Fibroblast of skin of left biceps (primary cell): ENCODE measurements around the gene MIB2.
"Not testable (repeated sequence)": the region's sequence is repeated elsewhere in the genome, so short reads cannot be mapped to it uniquely, and the experiment has no call there.

Experiments
- DNase-seq, 2 experiments: peaks; one replicate each; pipeline ENCODE4 v3.0.0-alpha.2; 2013; ENCODE audit warnings: low read depth in 2 of 2

MIB2 gene

DNA sequence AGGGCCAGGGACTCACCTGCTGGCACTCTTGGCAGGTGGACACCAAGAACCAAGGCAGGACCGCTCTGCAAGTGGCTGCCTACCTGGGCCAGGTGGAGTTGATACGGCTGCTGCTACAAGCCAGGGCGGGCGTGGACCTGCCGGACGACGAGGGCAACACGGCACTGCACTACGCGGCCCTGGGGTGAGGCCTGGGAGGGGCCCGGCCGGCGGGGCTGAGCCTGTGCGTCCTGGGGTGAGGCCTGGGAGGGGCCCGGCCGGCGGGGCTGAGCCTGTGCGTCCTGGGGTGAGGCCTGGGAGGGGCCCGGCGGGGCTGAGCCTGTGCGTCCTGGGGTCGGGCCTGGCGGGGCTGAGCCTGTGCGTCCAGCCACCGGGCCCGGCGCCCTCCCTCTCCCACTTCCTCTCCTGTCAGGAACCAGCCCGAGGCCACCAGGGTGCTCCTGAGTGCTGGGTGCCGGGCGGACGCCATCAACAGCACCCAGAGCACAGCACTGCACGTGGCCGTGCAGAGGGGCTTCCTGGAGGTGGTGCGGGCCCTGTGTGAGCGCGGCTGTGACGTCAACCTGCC is 12.0 kb downstream of the MIB2 start:
- no peak for DNase-seq

DNA sequence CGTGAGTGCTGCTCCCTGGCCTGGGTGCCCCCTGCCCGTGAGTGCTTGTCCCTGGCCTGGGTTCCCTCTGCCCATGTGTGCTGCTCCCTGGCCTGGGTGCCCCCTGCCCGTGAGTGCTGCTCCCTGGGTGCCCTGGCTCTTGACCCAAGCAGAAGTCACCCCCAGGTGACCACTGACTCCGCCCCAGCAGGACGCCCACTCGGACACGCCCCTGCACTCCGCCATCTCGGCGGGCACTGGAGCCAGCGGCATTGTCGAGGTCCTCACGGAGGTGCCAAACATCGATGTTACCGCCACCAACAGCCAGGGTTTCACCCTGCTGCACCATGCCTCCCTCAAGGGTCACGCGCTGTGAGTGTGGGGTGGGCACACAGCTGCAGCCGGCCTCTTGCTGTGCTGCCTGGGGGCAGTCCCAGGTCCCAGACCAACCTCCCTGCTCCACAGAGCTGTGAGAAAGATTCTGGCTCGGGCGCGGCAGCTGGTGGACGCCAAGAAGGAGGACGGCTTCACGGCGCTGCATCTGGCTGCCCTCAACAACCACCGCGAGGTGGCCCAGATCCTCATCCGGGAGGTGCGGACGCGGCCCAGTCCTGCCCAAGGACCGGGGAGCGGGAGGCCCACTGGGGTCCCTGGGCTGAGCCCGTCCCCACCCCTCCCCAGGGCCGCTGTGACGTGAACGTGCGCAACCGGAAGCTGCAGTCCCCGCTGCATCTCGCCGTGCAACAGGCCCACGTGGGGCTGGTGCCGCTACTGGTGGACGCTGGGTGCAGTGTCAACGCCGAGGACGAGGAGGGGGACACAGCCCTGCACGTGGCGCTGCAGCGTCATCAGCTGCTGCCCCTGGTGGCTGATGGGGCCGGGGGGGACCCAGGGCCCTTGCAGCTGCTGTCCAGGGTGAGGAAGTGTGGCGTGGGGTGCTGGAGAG is 12.8 kb downstream of the MIB2 start:
- no peak for DNase-seq

DNA sequence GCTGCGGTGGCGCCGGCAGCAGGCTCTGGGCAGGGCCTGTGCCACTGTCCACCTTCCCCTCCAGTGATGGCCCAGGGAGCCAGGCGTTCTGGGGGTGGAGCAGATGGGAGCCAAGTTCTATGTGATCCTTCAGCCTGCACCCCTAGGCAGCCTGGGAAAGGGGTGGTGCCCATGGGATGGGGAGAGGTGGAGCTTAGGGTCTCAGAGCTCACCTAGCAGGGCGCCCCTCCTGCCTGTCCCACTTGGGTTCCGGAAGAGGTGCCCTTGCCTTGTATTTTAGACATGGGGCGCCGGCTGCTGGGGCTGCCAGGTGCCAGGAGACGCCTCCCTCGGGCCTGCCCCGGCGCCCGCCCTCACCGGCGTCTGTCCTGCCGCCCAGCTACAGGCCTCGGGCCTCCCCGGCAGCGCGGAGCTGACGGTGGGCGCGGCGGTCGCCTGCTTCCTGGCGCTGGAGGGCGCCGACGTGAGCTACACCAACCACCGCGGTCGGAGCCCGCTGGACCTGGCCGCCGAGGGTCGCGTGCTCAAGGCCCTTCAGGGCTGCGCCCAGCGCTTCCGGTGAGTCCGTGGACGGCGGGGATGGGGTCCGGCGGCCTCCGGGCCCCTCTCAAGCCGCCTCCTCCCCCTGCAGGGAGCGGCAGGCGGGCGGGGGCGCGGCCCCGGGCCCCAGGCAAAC is 13.6 kb downstream of the MIB2 start:
- DNase-seq = no peak

DNA sequence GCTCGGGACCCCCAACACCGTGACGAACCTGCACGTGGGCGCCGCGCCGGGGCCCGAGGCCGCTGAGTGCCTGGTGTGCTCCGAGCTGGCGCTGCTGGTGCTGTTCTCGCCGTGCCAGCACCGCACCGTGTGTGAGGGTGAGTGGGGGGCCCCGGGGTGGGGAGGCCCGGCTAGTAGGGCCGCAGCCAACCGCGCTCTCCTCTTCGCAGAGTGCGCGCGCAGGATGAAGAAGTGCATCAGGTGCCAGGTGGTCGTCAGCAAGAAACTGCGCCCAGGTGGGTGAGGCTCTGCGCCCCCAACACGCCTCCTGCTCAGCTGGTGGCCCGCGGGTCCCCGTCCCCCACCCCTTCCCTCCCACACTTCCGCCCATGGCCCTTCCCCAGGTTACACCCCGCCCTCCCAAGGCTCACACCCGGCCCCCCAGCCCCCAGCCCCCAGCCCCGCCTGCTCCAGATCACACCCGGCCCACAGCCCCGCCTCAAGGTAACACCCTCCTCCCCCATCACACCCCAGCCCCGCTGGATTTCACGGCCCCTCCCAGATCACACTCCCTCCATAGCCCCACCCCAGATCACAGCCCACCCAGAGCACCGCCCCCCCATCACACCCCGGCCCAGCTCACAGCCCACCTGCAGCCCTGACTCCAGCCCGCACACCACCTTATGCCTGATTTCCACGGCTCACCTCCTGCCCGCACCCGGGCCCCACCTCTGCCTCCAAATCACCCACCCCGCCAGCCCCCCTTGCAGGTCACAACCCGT is 14.3 kb downstream of the MIB2 start:
- no peak for DNase-seq

DNA sequence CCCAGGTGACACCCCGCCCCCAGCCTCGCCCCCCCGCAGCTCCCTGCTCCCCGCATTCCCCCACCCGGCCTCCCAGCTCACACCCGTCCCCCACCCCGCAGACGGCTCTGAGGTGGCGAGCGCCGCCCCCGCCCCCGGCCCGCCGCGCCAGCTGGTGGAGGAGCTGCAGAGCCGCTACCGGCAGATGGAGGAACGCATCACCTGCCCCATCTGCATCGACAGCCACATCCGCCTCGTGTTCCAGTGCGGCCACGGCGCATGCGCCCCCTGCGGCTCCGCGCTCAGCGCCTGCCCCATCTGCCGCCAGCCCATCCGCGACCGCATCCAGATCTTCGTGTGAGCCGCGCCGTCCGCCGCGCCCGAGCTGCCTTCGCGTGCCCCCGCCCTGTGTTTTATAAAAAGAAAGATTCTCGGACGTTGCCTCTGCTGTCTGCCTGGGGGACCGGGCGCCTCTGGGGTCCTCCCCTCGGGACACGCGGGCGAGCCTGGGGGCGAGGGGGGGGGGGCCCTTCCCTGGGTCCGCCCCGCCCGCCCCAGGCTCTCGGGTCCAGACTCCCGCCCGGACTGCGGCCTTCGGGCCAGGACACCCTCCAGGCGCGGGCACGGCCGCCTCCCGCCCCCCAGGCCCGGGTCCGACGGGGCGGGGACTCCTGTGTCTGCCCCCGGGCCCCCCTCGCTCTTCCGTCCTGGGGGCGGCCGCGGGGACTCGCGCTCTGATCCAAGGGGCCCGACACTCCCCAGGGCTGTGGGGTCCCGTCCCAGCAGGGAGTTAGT is 15.1 kb downstream of the MIB2 start:
- peak; percentile 30 to 43 for DNase-seq

DNA sequence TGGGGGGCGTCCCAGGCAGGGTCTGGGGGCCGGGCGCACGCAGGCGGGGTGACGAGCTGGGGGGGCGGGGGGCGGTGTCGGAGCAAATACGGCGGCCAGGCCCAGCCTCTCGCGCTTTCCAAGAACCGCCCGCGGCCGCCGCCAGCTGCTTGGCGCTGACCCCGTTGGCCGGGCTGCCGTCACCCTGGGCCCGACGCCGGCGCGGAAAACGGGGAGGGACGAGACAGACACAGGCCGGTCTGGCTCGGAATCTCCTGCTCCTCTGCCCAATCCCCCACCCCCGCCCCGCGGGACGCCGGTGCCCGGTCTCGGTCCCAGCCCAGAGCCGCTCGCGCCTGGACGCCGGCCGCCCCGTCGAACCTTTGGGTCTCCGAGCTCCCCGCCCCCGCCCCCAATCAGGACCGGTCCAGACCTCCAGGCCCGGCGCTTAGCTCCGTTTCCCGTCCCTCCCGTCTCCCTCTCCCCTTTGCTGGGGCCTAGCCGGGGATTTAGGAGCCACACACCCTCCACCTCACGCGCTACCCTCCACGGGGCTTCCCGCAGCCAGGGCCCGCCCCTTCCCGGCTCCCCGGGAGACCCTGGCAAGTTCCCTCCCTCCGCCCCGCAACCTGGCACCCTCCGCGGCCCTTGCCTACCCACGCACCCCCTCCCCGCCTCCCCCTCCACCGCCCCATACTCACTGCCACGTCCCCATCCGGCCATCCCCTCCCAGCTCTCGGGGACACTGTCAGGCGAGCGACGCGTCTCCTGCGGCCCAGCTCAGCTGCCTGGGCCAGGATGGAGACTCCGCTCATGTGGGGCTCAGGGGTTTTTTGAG is 15.9 kb downstream of the MIB2 start:
- DNase-seq = no peak

DNA sequence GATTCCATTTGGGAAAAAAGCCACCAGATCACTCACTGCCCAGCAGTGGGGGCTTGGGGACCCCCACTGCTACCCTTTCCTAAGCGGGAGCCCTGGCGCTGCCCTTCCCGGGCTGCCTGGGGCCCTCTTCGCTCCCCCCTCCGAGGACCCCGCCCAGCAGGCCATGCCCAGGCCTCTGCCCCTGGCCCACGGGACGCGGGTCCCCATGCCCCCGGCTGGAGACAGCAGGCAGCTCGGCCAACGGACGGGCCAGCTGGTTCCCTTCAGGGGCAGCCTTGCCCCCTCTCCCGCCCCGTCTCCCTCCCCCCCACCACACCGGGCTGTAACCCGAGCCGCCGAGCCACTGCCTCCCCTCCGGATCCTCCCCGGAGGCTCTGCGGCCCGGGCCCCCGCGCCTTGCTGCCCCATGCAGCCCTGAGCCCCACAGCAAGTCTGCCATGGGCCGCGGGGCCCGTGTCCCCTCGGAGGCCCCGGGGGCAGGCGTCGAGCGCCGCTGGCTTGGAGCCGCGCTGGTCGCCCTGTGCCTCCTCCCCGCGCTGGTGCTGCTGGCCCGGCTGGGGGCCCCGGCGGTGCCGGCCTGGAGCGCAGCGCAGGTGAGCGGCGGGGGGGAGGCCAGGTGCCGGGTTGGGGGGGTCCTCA is 16.6 kb downstream of the MIB2 start, which contains the start of gene MMP23B:
TSS of gene MMP23B (plus strand) at position 392 of the 639 bp plus-strand sequence. CDS start at position 438, 46 bp downstream.
- no peak for DNase-seq

DNA sequence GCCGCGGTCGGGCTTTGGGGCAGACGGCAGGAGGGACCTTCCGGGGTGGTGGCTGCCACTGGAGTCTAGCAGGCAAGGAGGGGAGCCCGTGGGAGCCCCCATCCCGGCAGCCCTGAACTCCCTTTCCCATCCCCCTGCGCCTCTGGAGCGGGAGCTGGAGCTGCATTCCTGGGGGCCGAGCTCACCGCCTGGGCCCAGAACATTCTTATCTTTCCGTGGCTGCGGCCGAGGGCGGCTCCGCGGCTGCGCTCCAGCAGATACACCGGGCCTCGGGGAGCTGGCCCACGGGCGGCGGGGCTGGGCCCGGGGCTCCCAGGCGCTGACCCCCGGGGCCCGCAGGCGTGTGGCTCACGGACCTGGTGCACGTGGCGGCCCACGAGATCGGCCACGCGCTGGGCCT is 18.1 kb downstream of the MIB2 start:
- DNase-seq = not testable (repeated sequence)

DNA sequence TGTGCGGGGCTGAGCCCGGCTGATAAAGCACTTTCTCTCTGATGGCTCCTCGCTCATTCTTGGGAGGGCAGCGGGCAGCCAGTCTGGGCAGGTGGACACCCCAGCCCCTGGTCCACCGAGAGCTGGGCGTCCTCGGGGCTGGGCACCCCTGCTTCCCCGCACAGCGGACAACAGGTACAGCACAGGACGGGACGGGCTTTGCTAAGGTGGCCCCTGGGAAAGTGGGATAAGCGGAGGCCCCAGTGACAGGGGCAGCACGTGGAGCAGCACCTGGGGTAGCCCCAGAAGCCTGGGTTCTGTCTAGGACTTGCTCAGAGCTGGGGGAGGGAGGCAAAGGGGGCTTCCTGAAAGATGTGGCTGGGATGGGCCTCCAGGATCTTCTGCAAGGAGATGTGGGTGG is 19.3 kb downstream of the MIB2 start:
- not testable (repeated sequence) for DNase-seq

DNA sequence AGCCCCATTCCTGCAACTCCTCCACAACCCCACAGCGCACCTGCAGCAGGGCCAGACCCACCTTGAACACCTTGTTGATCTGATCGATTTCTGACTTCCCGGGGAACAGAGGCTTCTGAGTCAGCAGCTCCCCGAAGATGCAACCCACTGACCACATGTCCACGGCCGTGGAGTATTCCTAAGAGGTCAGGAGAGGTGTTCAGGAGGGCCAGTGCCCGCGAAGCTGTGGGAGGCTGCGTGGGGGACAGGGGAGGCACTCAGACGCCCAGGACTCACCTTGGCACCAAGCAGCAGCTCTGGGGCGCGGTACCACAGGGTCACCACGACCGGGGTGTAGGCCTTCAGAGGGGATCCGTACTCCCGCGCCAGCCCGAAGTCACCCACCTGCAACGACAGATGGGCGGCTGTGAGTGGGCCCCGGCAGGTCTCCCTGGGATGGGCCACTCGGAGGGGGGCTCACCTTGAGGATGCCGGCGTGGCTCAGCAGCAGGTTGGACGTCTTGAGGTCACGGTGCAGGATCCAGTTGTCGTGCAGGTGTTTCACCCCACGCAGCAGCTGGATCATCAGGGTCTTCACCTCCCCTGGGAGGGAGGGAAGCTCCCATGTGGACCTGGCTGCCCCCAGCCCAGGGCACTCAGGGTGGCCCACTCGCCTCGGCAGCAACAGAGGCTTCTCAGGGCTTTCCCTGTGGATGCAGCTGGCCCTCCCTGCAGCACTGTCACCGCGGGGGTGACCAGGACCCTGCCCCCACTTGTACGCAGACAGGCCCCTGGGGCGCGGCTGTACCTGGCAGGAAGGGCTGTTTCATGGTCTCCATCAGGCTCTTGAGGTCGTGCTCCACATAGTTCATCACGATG is 21.6 kb downstream of the MIB2 start:
- DNase-seq = not testable (repeated sequence)

DNA sequence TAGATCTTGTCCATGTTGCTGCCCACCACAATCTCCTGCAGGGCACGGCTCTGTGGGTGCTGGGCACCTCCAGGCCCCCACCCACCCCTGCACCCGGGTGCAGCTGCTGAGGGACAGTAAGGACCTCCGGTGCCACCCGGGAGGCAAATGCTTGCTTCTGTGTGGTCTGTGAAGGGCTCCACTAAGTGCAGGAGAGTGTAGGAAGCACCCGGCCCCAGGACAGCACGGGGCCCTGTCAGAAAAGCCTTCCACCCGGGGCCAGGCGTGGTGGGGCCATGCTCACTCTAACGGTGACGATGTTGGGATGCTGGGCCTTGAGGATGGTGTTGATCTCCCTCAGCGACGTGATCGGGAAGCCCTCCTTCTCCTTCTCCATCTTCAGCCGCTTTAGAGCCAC is 22.2 kb downstream of the MIB2 start:
- not testable (repeated sequence) for DNase-seq

DNA sequence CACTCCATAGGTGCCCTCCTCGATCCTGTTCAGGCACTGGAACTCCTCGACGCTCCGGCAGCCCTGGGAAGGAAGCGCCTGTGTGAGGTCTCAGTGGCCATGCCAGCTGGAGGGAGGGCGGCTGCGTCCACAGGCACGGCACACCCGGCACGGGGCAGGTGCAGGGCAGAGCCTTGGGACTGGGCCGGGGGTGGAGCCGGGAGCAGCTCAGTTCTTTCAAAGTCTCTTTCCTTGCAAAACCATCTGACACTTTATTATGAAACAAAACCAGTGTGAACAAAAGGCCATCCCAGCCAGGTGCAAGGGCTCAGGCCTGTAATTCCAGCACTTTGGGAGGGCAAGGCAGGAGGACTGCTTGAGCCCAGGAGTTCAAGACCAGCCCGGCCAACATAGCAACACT is 23.2 kb downstream of the MIB2 start:
- DNase-seq = not testable (repeated sequence)

DNA sequence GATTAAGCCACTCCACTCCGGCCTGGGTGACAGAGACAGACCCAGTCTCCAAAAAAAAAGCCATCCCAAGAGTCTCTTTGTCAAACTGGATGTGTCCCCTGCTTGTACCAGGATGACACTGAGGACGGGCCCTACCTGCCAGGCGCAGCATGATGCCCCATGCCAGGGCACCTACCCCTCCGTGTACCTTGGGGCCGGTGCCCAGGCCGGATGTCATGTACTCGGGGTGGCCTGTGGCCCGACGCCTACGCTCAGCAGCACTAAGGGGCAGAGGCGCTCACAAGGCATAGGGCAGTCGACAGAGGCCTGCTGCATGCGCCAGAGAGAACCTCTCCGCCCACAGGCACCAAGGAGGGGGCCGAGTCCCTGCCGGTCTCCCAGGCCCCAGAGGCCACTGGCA is 24.1 kb downstream of the MIB2 start:
- not testable (repeated sequence) for DNase-seq

DNA sequence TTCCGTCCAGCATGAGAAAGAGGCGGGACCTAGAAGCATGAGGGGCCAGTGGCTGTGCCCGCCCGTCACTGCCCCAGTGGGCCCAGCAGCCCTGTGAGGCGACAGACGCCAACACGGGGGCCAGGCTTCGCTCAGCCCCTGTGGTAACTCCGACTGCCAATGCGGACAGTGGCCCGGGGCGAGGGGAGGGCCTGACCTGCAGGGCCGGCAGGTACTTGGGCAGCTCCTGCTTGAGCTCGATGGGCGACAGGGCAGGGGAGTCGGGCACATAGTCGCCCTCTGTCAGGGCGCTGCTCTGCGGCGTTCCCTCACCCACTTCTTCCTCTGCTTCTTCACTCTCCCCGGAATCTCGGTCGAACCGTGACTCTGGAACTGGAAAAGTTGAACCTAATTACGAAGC is 24.8 kb downstream of the MIB2 start:
- DNase-seq = not testable (repeated sequence)

DNA sequence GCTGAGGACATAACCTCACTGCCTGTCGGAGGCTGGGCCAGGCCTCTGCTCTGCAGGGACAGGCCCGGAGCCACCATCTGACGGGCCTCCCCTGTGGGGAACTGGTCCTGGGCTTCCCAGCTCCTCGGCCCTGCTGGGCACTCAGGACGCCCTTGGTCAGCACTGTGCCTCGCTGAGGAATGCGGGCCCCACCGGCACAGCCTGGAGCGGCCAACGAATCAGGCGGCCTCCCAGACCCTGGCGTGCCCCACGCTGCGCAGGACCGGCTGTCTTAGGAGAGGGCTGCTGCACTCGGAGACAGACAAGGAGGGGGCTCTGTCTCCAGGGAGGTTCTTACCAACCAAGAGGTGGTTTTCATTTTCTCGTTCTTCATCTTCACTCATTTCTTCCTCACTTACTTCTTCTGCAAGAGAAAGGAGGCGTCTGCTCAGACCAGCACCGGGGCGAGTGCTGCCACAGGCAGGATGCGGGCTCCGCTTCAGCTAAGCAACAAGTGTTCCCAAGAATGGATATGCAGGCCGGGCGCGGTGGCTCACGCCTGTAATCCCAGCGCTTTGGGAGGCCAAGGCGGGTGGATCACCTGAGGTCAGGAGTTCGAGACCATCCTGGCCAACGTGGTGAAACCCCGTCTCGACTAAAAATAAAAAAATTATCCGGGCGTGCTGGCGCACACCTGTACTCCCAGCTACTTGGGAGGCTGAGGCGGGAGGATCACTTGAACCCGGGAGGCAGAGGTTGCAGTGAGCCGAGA is 25.6 kb downstream of the MIB2 start:
- not testable (repeated sequence) for DNase-seq

DNA sequence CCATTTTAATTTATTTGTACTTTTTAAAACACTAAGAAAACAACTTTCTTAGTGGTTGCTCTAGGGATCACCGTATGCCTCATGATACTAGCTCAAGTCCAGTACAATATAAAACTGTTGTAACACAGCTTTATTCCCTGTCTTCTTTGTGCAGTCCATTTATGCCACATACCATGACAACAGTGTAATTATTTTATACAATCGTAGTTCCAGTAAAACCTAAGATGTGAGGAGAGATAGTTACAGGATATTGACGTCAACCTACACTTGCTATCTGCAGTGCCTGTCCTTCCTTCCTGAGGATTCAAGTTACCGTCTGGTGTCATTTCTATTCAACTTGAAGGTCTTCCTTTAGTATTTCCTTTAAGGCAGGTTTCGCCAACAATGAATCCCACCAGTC is 31.0 kb downstream of the MIB2 start:
- not testable (repeated sequence) for DNase-seq

DNA sequence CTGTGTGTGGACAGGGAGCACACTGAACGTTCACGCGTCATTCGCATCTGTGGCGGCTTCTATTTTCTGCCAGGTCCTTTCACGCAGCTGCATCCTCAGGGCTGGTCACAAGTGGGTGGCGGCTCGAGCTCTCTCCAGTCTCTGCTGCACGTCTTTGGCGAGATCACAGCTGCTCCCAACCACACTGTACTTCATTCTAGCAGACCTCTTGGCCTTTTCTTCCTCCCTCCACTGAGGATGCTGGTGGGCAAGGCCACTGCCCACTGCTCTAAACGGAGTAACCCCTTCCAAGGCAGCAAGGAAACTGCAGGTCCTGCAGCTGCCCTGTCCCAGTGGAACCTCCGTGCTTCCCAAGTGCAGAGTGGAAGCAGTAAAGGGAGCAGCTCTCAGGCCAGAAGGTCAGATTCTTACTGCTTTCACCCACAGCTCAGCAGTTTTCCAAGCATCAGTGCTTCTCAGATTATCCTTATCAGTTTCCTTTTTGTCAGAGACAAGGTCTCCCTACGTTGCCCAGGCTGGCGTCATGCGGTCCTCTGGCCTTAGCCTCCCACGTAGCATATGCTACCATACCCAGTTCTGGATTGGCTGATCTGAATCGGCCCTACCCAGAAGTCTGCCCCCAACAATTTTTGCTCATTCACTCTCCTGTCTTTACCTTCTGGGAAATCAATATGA is 32.4 kb downstream of the MIB2 start:
- not testable (repeated sequence) for DNase-seq
